G401 (cell line): ENCODE measurements around the gene PPP1R15A. TPM values are rescaled to one million over a fixed set of nuclear protein-coding genes. Genes with fewer than 3 reads are reported as not detected.
A peak's percentile ranks its signal among the peaks of the same experiment; 100 is the strongest.
"Not testable (repeated sequence)": the region's sequence is repeated elsewhere in the genome, so short reads cannot be mapped to it uniquely, and the experiment has no call there.

Experiments
- DNase-seq: peaks from one replicate; pipeline ENCODE4 v3.0.0-alpha.2; 2015; ENCODE audit warnings: low spot score
- in situ Hi-C: cut with HindIII; loops from 2 replicates; pipeline ENCODE4 v1.10.0; 2016; ENCODE audit warnings: low sequenced_read_pairs, mixed read lengths
- total RNA-seq: library from RNA; depleted of rRNA; stranded (reverse); fragments of >200 nt; shearing (Covaris generic); gene quantifications from 2 replicates; pipeline ENCODE4 v1.2.3, GENCODE V29; 2014

PPP1R15A gene
- total RNA-seq, 1 experiment from 2014 or later, result 58.7 TPM

- DNase-seq, result no peak
- in situ Hi-C loops, result loop anchor here (10.0 kb wide), 1 partner anchor 111 kb away; no protein-coding TSS in a partner anchor
These were observed 33.4 kb downstream of the PPP1R15A start for GRCh38 chr19:48905664-48906063.

- no peak for DNase-seq
- in situ Hi-C loops, result loop anchor here (10.0 kb wide), 1 partner anchor 112 kb away; no protein-coding TSS in a partner anchor
These were observed 34.1 kb downstream of the PPP1R15A start for GRCh38 chr19:48906324-48906723.

DNA sequence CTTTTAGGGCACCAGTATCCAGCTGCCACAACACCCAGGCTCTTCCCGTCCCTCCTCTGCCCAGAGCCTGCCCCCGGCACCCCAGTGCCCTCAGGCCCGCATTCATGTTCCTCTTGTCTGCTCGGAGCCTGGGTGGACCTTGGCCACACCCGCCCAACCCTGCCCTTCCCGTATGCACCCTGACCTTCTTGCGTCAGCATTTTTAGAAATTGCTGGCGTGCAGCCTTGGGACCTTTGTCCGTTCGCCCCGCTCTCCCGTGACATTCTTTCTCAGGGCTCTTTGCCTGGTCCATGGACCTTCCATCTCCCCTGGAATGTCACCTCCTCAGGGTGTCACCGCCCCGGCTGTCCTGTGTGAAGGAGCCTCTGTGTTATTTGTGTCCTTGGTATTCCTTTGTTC, 35.5 kb downstream of the PPP1R15A start:
- in situ Hi-C loops, result loop anchor here (10.0 kb wide), 1 partner anchor 113 kb away; no protein-coding TSS in a partner anchor
- DNase-seq, result no peak

DNA sequence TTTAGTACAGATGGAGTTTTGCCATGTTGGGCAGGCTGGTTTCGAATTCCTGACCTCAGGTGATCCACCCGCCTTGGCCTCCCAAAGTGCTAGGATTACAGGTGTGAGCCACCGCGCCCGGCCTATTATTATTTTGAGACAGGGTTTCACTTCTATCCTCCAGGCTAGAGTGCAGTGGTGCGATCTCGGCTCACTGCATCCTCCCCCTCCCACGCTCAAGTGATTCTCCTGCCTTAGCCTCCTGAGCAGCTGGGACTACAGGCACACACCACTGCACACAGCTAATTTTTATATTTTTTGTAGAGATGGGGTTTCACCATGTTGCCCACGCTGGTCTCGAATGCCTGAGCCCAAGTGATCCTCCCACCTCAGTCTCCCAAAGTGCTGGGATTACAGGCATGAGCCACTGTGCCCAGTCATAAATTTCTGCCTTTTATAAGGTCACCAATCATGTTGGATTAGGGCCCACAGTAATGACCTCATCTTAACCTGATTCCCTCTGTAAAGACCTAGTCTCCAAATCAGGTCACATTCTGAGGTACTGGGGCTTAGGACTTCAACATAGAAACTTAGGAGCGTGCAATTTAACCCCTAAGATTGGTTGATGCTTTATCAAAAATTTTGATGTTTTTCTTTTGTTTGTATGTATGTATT, 37.3 kb downstream of the PPP1R15A start:
- DNase-seq, result not testable (repeated sequence)
- in situ Hi-C loops, result loop anchor here (10.0 kb wide), 1 partner anchor 115 kb away; no protein-coding TSS in a partner anchor

DNA sequence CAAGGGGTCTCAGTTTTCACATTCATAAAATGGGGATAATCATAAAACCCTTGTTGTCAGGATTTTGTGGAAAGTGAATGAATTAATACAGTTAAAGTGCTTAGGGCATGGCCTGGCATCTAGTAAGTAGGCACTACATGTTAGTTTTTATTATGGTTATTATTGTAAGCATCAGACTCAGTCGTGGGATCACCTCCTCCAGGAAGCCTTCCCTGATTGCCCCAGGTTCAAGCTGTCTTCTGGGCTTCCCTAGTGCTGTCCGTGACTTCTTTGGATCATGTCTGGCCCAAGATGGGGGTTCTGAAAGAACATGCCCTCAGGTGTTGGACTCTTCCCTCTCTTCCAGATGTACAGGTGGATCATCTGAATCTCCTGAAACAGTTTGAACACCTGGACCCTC, 38.6 kb downstream of the PPP1R15A start:
- no peak for DNase-seq
- in situ Hi-C loops, result no loop called here

DNA sequence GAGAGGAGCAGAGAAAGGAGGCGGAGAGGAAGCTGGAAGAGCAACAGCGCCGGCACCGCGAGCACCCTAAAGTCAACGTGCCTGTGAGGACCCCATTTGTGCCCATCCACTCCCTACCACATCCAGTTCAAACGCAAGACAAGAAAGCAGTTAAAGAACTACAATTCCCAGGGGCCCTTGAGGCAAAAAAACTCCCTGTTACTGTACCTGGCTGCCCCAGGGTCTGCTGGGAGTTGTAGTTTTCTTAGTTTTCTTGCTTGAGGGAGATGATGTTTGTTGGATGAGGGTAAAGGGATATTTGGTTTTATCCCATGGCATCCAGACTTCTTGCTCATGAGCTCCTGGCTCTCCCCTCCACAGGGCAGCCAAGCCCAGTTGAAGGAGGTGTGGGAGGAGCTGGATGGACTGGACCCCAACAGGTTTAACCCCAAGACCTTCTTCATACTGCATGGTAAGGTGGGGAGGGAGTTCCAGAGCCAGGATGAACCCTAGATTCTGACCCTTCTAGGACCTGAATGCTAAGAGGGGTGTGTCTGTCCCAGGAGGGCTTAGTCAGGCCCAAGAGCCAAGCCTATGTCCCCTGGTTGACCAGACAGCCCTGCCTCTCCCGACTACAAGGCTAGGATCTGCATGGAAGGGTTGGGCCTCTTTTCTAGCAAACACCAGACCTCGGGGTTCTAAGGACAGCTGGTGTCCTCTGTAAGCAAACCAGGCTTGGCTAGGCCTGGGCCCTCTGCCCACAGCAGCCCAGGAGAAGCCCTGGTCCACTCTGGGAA, 41.1 kb downstream of the PPP1R15A start:
- in situ Hi-C loops, result no loop called here
- DNase-seq, result peak; percentile 46

DNA sequence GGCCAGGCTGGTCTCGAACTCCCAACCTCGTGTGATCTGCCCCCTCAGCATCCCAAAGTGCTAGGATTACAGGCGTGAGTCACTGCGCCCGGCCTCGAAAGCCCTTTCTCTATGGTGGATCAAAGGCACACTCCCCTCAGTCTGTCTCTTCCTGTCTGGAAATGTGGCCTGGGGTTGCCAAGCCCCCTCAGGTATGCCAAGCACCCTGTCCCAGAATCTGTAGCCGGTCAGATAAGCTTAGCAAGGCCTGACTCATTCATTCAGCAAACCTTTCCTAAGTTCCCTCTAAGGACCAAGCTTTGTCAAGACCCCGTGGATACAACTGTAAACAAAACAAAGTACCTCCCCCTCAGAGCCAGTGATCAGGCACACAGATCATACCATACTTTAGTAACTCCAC, 42.0 kb downstream of the PPP1R15A start:
- in situ Hi-C loops, result no loop called here
- DNase-seq, result no peak

DNA sequence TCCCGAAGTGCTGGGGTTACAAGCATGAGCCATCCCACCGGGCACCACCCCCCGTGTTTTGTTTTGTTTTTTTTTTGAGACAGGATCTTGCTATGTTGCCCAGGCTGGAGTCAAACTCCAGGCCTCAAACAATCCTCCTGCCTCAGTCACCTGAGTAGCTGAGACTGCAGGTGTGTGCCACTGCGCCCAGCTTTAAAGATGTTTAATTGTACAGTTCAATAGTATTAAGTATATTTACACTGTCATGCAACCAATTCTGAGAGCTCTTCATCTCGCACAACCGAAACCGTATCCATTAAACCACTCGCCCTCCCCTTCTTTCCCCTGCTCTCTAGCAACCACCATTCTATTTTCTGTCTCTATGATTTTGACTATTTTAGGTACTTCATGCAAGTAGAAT, 43.5 kb downstream of the PPP1R15A start:
- in situ Hi-C loops, result no loop called here
- no peak for DNase-seq

GRCh38 chr19:48918071-48918470, 45.9 kb downstream of the PPP1R15A start:
- DNase-seq, result no peak
- in situ Hi-C loops, result no loop called here

DNA sequence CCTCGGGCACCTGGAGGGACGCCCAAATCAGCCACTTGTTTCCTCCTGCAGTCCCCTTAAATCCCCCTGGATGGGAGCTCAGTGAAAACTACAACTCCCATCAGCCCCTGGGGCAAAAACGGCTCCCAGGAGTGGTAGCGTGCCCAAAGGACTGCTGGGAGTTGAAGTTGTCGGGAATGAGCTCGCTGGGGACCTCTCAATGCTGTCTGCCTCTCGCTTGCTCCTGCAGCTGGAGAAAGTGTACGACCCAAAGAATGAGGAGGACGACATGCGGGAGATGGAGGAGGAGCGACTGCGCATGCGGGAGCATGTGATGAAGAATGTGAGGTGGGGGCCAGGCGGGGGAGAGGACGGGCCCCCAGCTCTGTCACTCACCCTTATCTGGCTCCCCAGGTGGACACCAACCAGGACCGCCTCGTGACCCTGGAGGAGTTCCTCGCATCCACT, 46.6 kb downstream of the PPP1R15A start:
- in situ Hi-C loops, result no loop called here
- DNase-seq, result peak; percentile 49

- in situ Hi-C loops, DNase-seq: not testable (repeated sequence)
These were observed 47.0 kb downstream of the PPP1R15A start for GRCh38 chr19:48919271-48919670.

DNA sequence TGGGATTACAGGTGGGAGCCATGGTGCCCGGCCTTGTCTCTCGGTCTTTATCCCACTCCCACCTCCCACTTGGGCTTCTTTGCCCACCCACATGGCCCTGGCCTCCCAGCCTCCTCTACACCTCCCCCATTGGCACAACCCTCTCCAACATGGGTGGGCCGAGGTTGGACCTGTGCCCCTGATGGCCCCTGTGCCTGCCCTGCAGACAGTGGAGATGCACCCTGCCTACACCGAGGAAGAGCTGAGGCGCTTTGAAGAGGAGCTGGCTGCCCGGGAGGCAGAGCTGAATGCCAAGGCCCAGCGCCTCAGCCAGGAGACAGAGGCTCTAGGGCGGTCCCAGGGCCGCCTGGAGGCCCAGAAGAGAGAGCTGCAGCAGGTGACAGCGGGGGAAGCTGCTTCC, 48.7 kb downstream of the PPP1R15A start:
- no peak for DNase-seq

GRCh38 chr19:48921721-48922500, 49.7 kb downstream of the PPP1R15A start:
- in situ Hi-C loops, result no loop called here
- no peak for DNase-seq

More for the DNA sequence above, 48.7 kb downstream of the PPP1R15A start:
- in situ Hi-C loops, result no loop called here

GRCh38 chr19:48922548-48923490, 50.6 kb downstream of the PPP1R15A start:
- peak; percentile 59 for DNase-seq
- in situ Hi-C loops, result no loop called here

- in situ Hi-C loops, result no loop called here
- no peak for DNase-seq
These were observed 53.1 kb downstream of the PPP1R15A start for GRCh38 chr19:48925240-48925843.
